Muscle layer of colon (tissue), 2 donors: Measurements from ENCODE around the gene CAMK2G.

Source experiments
- H3K27ac ChIP-seq: one replicate; pipeline ENCODE4 v1.7.0; 2013; ENCODE audit warnings: low read depth, mild to moderate bottlenecking, low read length, moderate library complexity
- H3K27me3 ChIP-seq, 2 donors: one replicate each; pipeline ENCODE4 v1.7.0; 2013; ENCODE audit warnings: low read length in 2 of 2, mild to moderate bottlenecking in 2 of 2; ENCODE audit not compliant: insufficient read depth in 2 of 2, control insufficient read depth in 1 of 2
- H3K36me3 ChIP-seq: one replicate; pipeline ENCODE4 v1.7.0; 2013; ENCODE audit warnings: mild to moderate bottlenecking, low read length; ENCODE audit not compliant: insufficient read depth
- H3K4me1 ChIP-seq: one replicate; pipeline ENCODE4 v1.7.0; 2013; ENCODE audit warnings: mild to moderate bottlenecking, low read length; ENCODE audit not compliant: insufficient read depth
- H3K4me3 ChIP-seq, 2 donors: one replicate each; pipeline ENCODE4 v1.7.0; 2013; ENCODE audit warnings: low read length in 2 of 2, low read depth in 1 of 2, mild to moderate bottlenecking in 1 of 2, moderate library complexity in 1 of 2
- H3K9ac ChIP-seq: one replicate; pipeline ENCODE4 v1.7.0; 2013; ENCODE audit warnings: low read length
- H3K9me3 ChIP-seq: one replicate; pipeline ENCODE4 v1.7.0; 2013; ENCODE audit warnings: mild to moderate bottlenecking, low read length
- donor health status: abdominal sarcoma.
- donor health status: Adenocarcinoma of cecum.

The CAMK2G gene

GRCh38 chr10:73781879-73782748, 92.2 kb downstream of the CAMK2G start, which contains the start of gene CHCHD1:
CHCHD1 (plus strand) TSS chr10:73782048; CDS start chr10:73782076, 28 bp downstream.
- H3K36me3 ChIP-seq, result no peaks in the 10 kb centered on the region
- H3K9ac ChIP-seq, result peak within 1 kb of the TSS; percentile 83
- H3K9me3 ChIP-seq, result no peaks in the 10 kb centered on the region
- H3K4me1 ChIP-seq, result peaks cover 38% of the 10 kb centered on the region
- no peaks in the 10 kb centered on the region for H3K27me3 ChIP-seq
- peak within 1 kb of the TSS; percentile 38 for H3K27ac ChIP-seq
- H3K4me3 ChIP-seq, result peak within 1 kb of the TSS; percentile 22 to 93

- Histone ChIP-seq H3K9me3 (no peaks in the 10 kb centered on the region), H3K4me1 (peaks cover 33% of the 10 kb centered on the region), H3K4me3 (peak overlapping the region; percentile 22 to 93), H3K27me3 (no peaks in the 10 kb centered on the region), H3K36me3 (no peaks in the 10 kb centered on the region), H3K9ac (peak overlapping the region; percentile 83), H3K27ac (peak overlapping the region; percentile 38)
Measured at GRCh38 chr10:73781548-73781878, 92.8 kb downstream of the CAMK2G start.

- Histone ChIP-seq H3K27me3 (no peaks in the 10 kb centered on the region), H3K4me1 (peaks cover 28% of the 10 kb centered on the region), H3K36me3 (no peaks in the 10 kb centered on the region), H3K9ac (peak overlapping the region; percentile 83), H3K27ac (no peak overlapping the region), H3K4me3 (peak overlapping the region; percentile 22 to 93), H3K9me3 (no peaks in the 10 kb centered on the region)
Measured at GRCh38 chr10:73780966-73781365, 93.4 kb downstream of the CAMK2G start.

DNA sequence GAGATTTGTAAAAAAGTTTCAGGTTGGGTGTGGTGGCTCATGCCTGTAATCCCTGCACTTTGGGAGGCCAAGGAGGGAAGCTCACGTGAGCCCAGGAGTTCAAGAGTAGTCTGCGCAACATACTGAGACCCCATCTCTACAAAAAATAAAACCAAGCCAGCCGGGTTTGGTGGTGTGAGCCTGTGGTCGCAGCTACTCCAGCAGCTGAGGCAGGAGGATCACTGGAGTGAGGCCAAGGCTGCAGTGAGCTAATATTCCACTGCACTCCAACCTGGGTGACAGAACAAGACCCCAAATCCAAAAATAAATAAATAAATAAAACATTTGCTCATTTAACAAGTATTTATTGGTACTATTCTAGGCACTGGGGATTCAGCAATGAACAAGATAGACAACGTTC, 94.1 kb downstream of the CAMK2G start:
- Histone ChIP-seq H3K27me3 (no peaks in the 10 kb centered on the region), H3K9ac (peak overlapping the region; percentile 83), H3K36me3 (peaks cover 6% of the 10 kb centered on the region), H3K4me1 (peaks cover 32% of the 10 kb centered on the region), H3K4me3 (no peak overlapping the region), H3K27ac (no peak overlapping the region), H3K9me3 (no peaks in the 10 kb centered on the region)

DNA sequence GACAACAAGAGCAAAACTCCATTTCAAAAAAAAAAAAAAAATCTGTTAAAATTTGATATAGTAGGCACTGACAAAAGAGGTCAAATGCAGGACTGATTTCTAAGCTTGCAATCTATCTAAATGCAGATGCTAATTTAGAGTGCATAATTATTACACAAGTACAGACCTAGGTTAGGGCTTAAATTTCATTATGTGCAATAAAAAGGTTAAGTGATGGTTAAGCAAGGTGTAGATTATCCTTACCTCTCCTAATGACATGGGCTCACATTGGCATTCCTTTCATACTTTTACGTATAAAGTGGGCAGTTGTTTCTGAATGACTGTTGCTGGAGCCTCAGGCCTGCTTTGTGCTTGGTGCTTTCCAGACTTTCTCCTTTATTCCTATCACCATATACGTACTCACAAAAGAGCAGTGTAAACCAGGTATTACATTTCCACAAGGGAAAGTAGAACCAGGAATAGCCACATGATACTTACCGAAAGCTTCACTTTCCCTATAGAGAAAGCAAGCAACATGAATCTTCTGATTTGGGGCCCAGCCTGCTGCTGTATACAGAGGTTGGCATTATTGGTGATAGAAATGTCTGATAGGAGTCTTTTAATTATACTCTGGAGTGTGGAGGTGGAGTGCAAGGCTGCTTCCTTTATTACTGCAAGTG, 94.7 kb downstream of the CAMK2G start:
- no peak overlapping the region for H3K9ac ChIP-seq
- H3K27ac ChIP-seq, result no peak overlapping the region
- no peaks in the 10 kb centered on the region for H3K9me3 ChIP-seq
- peaks cover 9% of the 10 kb centered on the region for H3K36me3 ChIP-seq
- H3K4me3 ChIP-seq, result no peak overlapping the region
- no peaks in the 10 kb centered on the region for H3K27me3 ChIP-seq
- H3K4me1 ChIP-seq, result peaks cover 39% of the 10 kb centered on the region

DNA sequence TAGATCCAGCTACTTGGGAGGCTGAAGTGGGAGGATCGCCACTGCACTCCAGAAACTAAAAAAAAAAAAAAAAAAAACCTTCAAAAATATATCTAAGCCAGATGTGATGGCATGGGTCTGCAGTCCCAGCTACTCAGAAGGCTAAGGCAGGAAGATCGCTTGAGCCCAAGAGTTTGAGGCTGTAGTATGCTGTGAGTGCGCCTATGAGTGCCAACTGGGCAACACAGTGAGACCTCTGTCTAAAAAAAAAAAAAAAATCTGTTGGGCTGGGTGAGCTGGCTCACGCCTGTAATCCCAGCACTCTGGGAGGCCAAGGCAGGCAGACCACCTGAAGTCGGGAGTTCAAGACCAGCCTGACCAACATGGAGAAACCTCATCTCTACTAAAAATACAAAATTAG, 95.3 kb downstream of the CAMK2G start:
- H3K27ac ChIP-seq, result no peak overlapping the region
- no peaks in the 10 kb centered on the region for H3K27me3 ChIP-seq
- peaks cover 9% of the 10 kb centered on the region for H3K36me3 ChIP-seq
- H3K9ac ChIP-seq, result no peak overlapping the region
- no peak overlapping the region for H3K4me3 ChIP-seq
- peaks cover 45% of the 10 kb centered on the region for H3K4me1 ChIP-seq
- H3K9me3 ChIP-seq, result no peaks in the 10 kb centered on the region

GRCh38 chr10:73774637-73775036, 99.7 kb downstream of the CAMK2G start:
- Histone ChIP-seq H3K4me1 (peaks cover 31% of the 10 kb centered on the region), H3K4me3 (peak overlapping the region in 1 of 2 donors; percentile 26), H3K9ac (no peak overlapping the region), H3K27me3 (no peaks in the 10 kb centered on the region), H3K9me3 (no peaks in the 10 kb centered on the region), H3K36me3 (peaks cover 27% of the 10 kb centered on the region), H3K27ac (no peak overlapping the region)

DNA sequence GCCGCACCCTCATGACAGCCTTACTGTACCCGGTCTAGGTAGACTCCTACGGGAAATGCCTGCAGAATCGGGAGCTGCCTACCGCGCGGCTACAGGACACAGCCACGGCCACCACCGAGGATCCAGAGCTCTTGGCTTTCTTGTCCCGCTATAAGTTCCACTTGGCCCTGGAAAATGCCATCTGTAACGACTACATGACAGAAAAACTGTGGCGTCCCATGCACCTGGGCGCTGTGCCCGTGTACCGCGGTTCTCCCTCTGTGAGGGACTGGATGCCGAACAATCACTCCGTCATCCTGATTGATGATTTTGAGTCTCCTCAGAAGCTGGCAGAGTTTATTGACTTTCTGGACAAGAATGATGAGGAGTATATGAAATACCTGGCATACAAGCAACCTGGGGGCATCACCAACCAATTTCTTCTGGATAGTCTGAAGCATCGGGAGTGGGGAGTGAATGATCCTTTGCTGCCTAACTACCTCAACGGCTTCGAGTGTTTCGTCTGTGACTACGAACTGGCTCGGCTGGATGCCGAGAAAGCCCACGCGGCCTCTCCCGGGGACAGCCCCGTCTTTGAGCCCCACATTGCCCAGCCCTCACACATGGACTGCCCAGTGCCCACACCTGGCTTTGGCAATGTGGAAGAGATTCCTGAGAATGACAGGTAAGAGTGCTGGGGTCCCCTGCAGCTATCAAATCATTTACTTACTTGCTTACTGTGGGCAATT, 101.0 kb downstream of the CAMK2G start:
- H3K27ac ChIP-seq, result peak overlapping the region; percentile 99
- H3K27me3 ChIP-seq, result no peaks in the 10 kb centered on the region
- peak overlapping the region; percentile 89 for H3K9ac ChIP-seq
- no peaks in the 10 kb centered on the region for H3K9me3 ChIP-seq
- H3K36me3 ChIP-seq, result peaks cover 40% of the 10 kb centered on the region
- peak overlapping the region; percentile 90 to 100 for H3K4me3 ChIP-seq
- H3K4me1 ChIP-seq, result peaks cover 31% of the 10 kb centered on the region

DNA sequence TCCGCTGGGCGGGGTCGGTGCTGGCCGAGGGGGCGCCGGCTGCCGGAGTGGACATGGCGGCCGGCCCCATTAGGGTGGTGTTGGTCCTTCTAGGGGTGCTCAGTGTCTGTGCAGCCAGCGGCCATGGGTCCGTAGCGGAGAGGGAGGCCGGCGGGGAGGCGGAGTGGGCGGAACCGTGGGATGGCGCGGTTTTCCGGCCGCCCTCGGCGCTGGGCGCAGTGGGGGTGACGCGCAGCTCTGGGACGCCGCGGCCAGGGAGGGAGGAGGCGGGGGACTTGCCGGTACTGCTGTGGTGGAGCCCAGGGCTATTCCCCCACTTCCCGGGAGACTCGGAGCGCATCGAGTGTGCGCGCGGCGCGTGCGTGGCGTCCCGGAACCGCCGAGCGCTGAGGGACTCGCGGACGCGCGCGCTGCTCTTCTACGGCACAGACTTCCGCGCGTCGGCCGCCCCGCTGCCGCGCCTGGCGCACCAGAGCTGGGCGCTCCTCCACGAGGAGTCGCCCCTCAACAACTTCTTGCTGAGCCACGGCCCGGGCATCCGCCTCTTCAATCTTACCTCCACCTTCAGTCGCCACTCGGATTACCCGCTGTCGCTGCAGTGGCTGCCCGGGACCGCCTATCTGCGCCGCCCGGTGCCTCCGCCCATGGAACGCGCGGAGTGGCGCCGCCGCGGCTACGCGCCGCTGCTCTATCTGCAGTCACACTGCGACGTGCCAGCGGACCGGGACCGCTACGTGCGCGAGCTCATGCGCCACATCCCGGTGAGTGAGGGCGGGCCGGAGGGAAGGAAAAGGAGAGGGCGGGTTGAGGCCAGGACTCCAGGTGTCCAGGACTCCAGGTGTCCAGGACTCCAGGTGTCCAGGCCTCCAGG, 101.8 kb downstream of the CAMK2G start:
- H3K9me3 ChIP-seq, result no peaks in the 10 kb centered on the region
- H3K27ac ChIP-seq, result peak overlapping the region; percentile 99
- peaks cover 31% of the 10 kb centered on the region for H3K4me1 ChIP-seq
- H3K9ac ChIP-seq, result peak overlapping the region; percentile 89
- peaks cover 45% of the 10 kb centered on the region for H3K36me3 ChIP-seq
- H3K4me3 ChIP-seq, result peak overlapping the region; percentile 90 to 100
- no peaks in the 10 kb centered on the region for H3K27me3 ChIP-seq

GRCh38 chr10:73771722-73772280, 102.6 kb downstream of the CAMK2G start:
- no peaks in the 10 kb centered on the region for H3K27me3 ChIP-seq
- peaks cover 49% of the 10 kb centered on the region for H3K36me3 ChIP-seq
- no peaks in the 10 kb centered on the region for H3K9me3 ChIP-seq
- peaks cover 31% of the 10 kb centered on the region for H3K4me1 ChIP-seq
- H3K27ac ChIP-seq, result peak overlapping the region; percentile 99
- H3K9ac ChIP-seq, result peak overlapping the region; percentile 89
- peak overlapping the region; percentile 90 to 100 for H3K4me3 ChIP-seq
